OCI-M2 (cell line): ENCODE measurements around the gene DDX11.
"Not testable (repeated sequence)": the region's sequence is repeated elsewhere in the genome, so short reads cannot be mapped to it uniquely, and the experiment has no call there.

Experiments
- DNase-seq: peaks from one replicate; lab custom pipeline; 2025; ENCODE audit not compliant: unreplicated experiment; lab: John Stamatoyannopoulos, UW

DDX11 gene

GRCh38 chr12:31098363-31098762 lies 24.7 kb downstream of the DDX11 start:
- not testable (repeated sequence) for DNase-seq

- not testable (repeated sequence) for DNase-seq
Observed at GRCh38 chr12:31098771-31099170, 25.1 kb downstream of the DDX11 start.

GRCh38 chr12:31099434-31099833 lies 25.8 kb downstream of the DDX11 start:
- not testable (repeated sequence) for DNase-seq

- DNase-seq: not testable (repeated sequence)
Observed at GRCh38 chr12:31100503-31101208, 27.0 kb downstream of the DDX11 start.

- DNase-seq: not testable (repeated sequence)
Observed at GRCh38 chr12:31102125-31102524, 28.5 kb downstream of the DDX11 start.

- DNase-seq: not testable (repeated sequence)
Observed at GRCh38 chr12:31102596-31102995, 28.9 kb downstream of the DDX11 start.

- not testable (repeated sequence) for DNase-seq
Observed at GRCh38 chr12:31103561-31103975, 29.9 kb downstream of the DDX11 start.

- DNase-seq: not testable (repeated sequence)
Observed at GRCh38 chr12:31104220-31104619, 30.6 kb downstream of the DDX11 start.

GRCh38 chr12:31104773-31105172 lies 31.1 kb downstream of the DDX11 start:
- not testable (repeated sequence) for DNase-seq

- DNase-seq: no peak
Observed at GRCh38 chr12:31105668-31106067, 32.0 kb downstream of the DDX11 start.

- DNase-seq: no peak
Observed at GRCh38 chr12:31106101-31106803, 32.6 kb downstream of the DDX11 start.

- DNase-seq: not testable (repeated sequence)
Observed at GRCh38 chr12:31109773-31110172, 36.1 kb downstream of the DDX11 start.

GRCh38 chr12:31110263-31110662 lies 36.6 kb downstream of the DDX11 start:
- DNase-seq: not testable (repeated sequence)

GRCh38 chr12:31115092-31115601 lies 41.5 kb downstream of the DDX11 start:
- DNase-seq: not testable (repeated sequence)

GRCh38 chr12:31116846-31117202 lies 43.2 kb downstream of the DDX11 start:
- not testable (repeated sequence) for DNase-seq

GRCh38 chr12:31117203-31118011 lies 43.7 kb downstream of the DDX11 start:
- DNase-seq: no peak

- DNase-seq: no peak
Observed at GRCh38 chr12:31118347-31119191, 44.9 kb downstream of the DDX11 start.

- DNase-seq: no peak
Observed at GRCh38 chr12:31119192-31119802, 45.6 kb downstream of the DDX11 start.

- no peak for DNase-seq
Observed at GRCh38 chr12:31119803-31120211, 46.1 kb downstream of the DDX11 start.

GRCh38 chr12:31120392-31121008 lies 46.8 kb downstream of the DDX11 start:
- no peak for DNase-seq
